Cardiac muscle cell (in vitro differentiated cells and primary cell): Measurements from ENCODE around the gene HS3ST4. TPM values are rescaled to one million over a fixed set of nuclear protein-coding genes. Genes with fewer than 3 reads are reported as not detected.

ENCODE experiments used
- DNase-seq, 2 donors: peaks; one replicate each; pipeline versions ENCODE4 v3.0.0 to v3.0.0-alpha.2; 2010 to 2017; ENCODE audit warnings: low read depth in 1 of 2, low spot score in 1 of 2
- H3K27ac ChIP-seq: fragments of 200-600 bp; sonication (generic); 2 replicates; pipeline ENCODE4 v1.5.1; 2016
- H3K27me3 ChIP-seq: fragments of 200-600 bp; sonication (generic); 2 replicates; pipeline ENCODE4 v1.6.0; 2016; ENCODE audit warnings: control low read depth
- H3K36me3 ChIP-seq: fragments of 200-600 bp; sonication (generic); 2 replicates; pipeline ENCODE4 v1.5.1; 2016; ENCODE audit warnings: control low read depth
- H3K4me1 ChIP-seq: fragments of 200-600 bp; sonication (generic); 2 replicates; pipeline ENCODE4 v1.8.1; 2017; ENCODE audit warnings: low read depth, mild to moderate bottlenecking, mixed run types
- H3K4me3 ChIP-seq: fragments of 200-600 bp; sonication (generic); 2 replicates; pipeline ENCODE4 v1.5.1; 2016; ENCODE audit warnings: mild to moderate bottlenecking
- H3K9me3 ChIP-seq: fragments of 200-600 bp; sonication (generic); 2 replicates; pipeline ENCODE4 v1.5.1; 2017; ENCODE audit warnings: low read depth, mild to moderate bottlenecking, control low read depth
- CTCF ChIP-seq: IDR thresholded peaks from 2 replicates; pipeline ENCODE4 v1.5.1; 2012; ENCODE audit warnings: low read depth, mild to moderate bottlenecking, low read length
- polyA plus RNA-seq: library from polyadenylated mRNA; unstranded; fragments of >200 nt; fragmentation: Nextera tagmentation; extraction: Ambion mirVana; gene quantifications from 2 replicates; pipeline ENCODE4 v1.2.1, GENCODE V29; 2016
- total RNA-seq: library from RNA; depleted of rRNA; stranded (reverse); fragments of >200 nt; gene quantifications from 2 replicates; pipeline ENCODE4 v1.2.3, GENCODE V29; 2016

The HS3ST4 gene
- total and polyA plus RNA-seq, 2 experiments from 2014 or later: 0.13 to 0.27 TPM

- H3K27me3 ChIP-seq: no peaks in the 10 kb centered on the region
- H3K9me3 ChIP-seq: no peaks in the 10 kb centered on the region
- no peaks in the 10 kb centered on the region for H3K36me3 ChIP-seq
- DNase-seq: no peak
- no peak overlapping the region for H3K27ac ChIP-seq
- TF ChIP-seq CTCF: no peak
- H3K4me1 ChIP-seq: no peaks in the 10 kb centered on the region
- H3K4me3 ChIP-seq: no peak overlapping the region
Measured at GRCh38 chr16:26161461-26162180, 469.9 kb downstream of the HS3ST4 start.

- Histone ChIP-seq H3K4me1 (no peaks in the 10 kb centered on the region), H3K4me3 (no peak overlapping the region), H3K27ac (no peak overlapping the region), H3K9me3 (no peaks in the 10 kb centered on the region), H3K36me3 (no peaks in the 10 kb centered on the region), H3K27me3 (no peaks in the 10 kb centered on the region)
- no peak for DNase-seq
- no peak for TF ChIP-seq CTCF
Measured at GRCh38 chr16:26169473-26169872, 477.7 kb downstream of the HS3ST4 start.

GRCh38 chr16:26175944-26176343, 484.2 kb downstream of the HS3ST4 start:
- DNase-seq: no peak
- peaks cover 11% of the 10 kb centered on the region for H3K4me1 ChIP-seq
- TF ChIP-seq CTCF: no peak
- no peaks in the 10 kb centered on the region for H3K27me3 ChIP-seq
- no peak overlapping the region for H3K27ac ChIP-seq
- no peak overlapping the region for H3K4me3 ChIP-seq
- H3K9me3 ChIP-seq: no peaks in the 10 kb centered on the region
- no peaks in the 10 kb centered on the region for H3K36me3 ChIP-seq

- Histone ChIP-seq H3K27ac (no peak overlapping the region), H3K36me3 (no peaks in the 10 kb centered on the region), H3K27me3 (no peaks in the 10 kb centered on the region), H3K4me1 (peaks cover 11% of the 10 kb centered on the region), H3K9me3 (no peaks in the 10 kb centered on the region), H3K4me3 (no peak overlapping the region)
- TF ChIP-seq CTCF: no peak
- no peak for DNase-seq
Measured at GRCh38 chr16:26177438-26177837, 485.7 kb downstream of the HS3ST4 start.

- Histone ChIP-seq H3K27me3 (no peaks in the 10 kb centered on the region), H3K4me1 (peaks cover 11% of the 10 kb centered on the region), H3K4me3 (no peak overlapping the region), H3K36me3 (no peaks in the 10 kb centered on the region), H3K9me3 (no peaks in the 10 kb centered on the region), H3K27ac (no peak overlapping the region)
- no peak for DNase-seq
- no peak for TF ChIP-seq CTCF
Measured at GRCh38 chr16:26178298-26178697, 486.5 kb downstream of the HS3ST4 start.
